Colonic mucosa (tissue), 4 donors: ENCODE data around the gene ST6GALNAC2. TPM values are rescaled to one million over a fixed set of nuclear protein-coding genes. Genes with fewer than 3 reads are reported as not detected.

Experiments
- DNase-seq: peaks from one replicate; pipeline ENCODE4 v3.0.0-alpha.2; 2020
- H3K27ac ChIP-seq: fragments of 200-600 bp; one replicate; pipeline ENCODE4 v1.8.0; 2021
- H3K27me3 ChIP-seq: fragments of 200-600 bp; one replicate; pipeline ENCODE4 v1.8.0; 2021
- H3K36me3 ChIP-seq: fragments of 200-600 bp; one replicate; pipeline ENCODE4 v1.8.0; 2021
- H3K4me1 ChIP-seq: fragments of 200-600 bp; one replicate; pipeline ENCODE4 v1.8.0; 2021; ENCODE audit warnings: mild to moderate bottlenecking
- H3K4me3 ChIP-seq: fragments of 200-600 bp; one replicate; pipeline ENCODE4 v1.8.0; 2021
- H3K9ac ChIP-seq, 2 donors: one replicate each; pipeline ENCODE4 v1.7.0; 2013; ENCODE audit warnings: control low read depth in 2 of 2, low read depth in 2 of 2, low read length in 2 of 2
- H3K9me3 ChIP-seq: fragments of 200-600 bp; one replicate; pipeline ENCODE4 v1.8.0; 2021
- CTCF ChIP-seq: fragments of 200-600 bp; IDR thresholded peaks from one replicate; pipeline ENCODE4 v1.8.0; 2022; ENCODE audit warnings: antibody characterized with exemption, mild to moderate bottlenecking
- intact Hi-C: fragments of 100-400 bp; cut with DNase I; formaldehyde crosslinking; loops from one replicate; pipeline ENCODE4 v1.14.1; 2022
- total RNA-seq, 2 donors: library from RNA; stranded (reverse); fragmentation: NEBNext Ultra II Directional in 1 of 2; extraction: Animal tissue kit (Norgen Biotek cat#: 25700) in 1 of 2; gene quantifications; one replicate each; pipeline ENCODE4 v1.2.1, GENCODE V29; 2021
- donor health status: healthy.
- donor health status: DM: no; HTN: no; CAD: no.
- donor health status: DM: no; HTN: no; CAD: no.

Gene ST6GALNAC2
- total RNA-seq, 2 donors from 2014 or later = 3.8 to 6.3 TPM

DNA sequence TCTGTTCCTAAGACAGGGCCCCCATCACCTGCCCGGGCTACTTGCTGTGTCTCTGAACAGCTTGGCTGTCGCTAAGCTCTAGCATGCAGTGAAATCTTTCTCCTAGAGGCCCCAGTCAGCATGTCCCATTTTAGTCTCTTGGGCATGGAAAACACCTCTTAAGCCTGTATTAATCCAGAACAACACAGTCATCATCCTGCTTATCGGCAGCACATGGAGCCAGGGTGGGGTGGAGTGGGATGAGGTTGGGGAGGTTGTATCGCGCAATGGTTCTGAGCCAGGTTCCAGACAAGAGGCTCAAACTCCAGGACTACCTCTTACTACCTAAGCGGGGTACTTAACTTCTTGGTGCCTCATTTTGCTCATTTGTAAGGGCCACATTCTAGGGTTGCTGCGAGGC is 7.8 kb downstream of the ST6GALNAC2 start:
- DNase-seq = no peak
- Histone ChIP-seq H3K4me1 (no peaks in the 10 kb centered on the region), H3K36me3 (no peaks in the 10 kb centered on the region), H3K9ac (no peak overlapping the region), H3K27me3 (no peaks in the 10 kb centered on the region), H3K9me3 (no peaks in the 10 kb centered on the region), H3K27ac (no peak overlapping the region), H3K4me3 (no peak overlapping the region)
- TF ChIP-seq CTCF = no peak
- intact Hi-C loops = no loop called here

- Histone ChIP-seq H3K9ac (no peak overlapping the region), H3K36me3 (no peaks in the 10 kb centered on the region), H3K4me3 (no peak overlapping the region), H3K9me3 (no peaks in the 10 kb centered on the region), H3K4me1 (no peaks in the 10 kb centered on the region), H3K27me3 (no peaks in the 10 kb centered on the region), H3K27ac (no peak overlapping the region)
- DNase-seq = no peak
- TF ChIP-seq CTCF = no peak
- intact Hi-C loops = no loop called here
Observed at GRCh38 chr17:76576189-76576588, 9.5 kb downstream of the ST6GALNAC2 start.

GRCh38 chr17:76575570-76575969 is 10.1 kb downstream of the ST6GALNAC2 start:
- no peaks in the 10 kb centered on the region for H3K9me3 ChIP-seq
- TF ChIP-seq CTCF = no peak
- DNase-seq = no peak

GRCh38 chr17:76574166-76574565 is 11.5 kb downstream of the ST6GALNAC2 start:
- DNase-seq = no peak

More at GRCh38 chr17:76575570-76575969, 10.1 kb downstream of the ST6GALNAC2 start:
- Histone ChIP-seq H3K9ac (no peak overlapping the region), H3K36me3 (no peaks in the 10 kb centered on the region), H3K27ac (no peak overlapping the region), H3K27me3 (no peaks in the 10 kb centered on the region), H3K4me3 (no peak overlapping the region), H3K4me1 (no peaks in the 10 kb centered on the region)
- intact Hi-C loops = no loop called here

GRCh38 chr17:76573096-76573495 is 12.6 kb downstream of the ST6GALNAC2 start:
- intact Hi-C loops = no loop called here
- Histone ChIP-seq H3K36me3 (no peaks in the 10 kb centered on the region), H3K4me1 (no peaks in the 10 kb centered on the region), H3K27ac (no peak overlapping the region), H3K27me3 (no peaks in the 10 kb centered on the region), H3K9ac (no peak overlapping the region), H3K9me3 (no peaks in the 10 kb centered on the region), H3K4me3 (no peak overlapping the region)
- no peak for DNase-seq
- TF ChIP-seq CTCF = no peak

More at GRCh38 chr17:76574166-76574565, 11.5 kb downstream of the ST6GALNAC2 start:
- no peak for TF ChIP-seq CTCF
- Histone ChIP-seq H3K27ac (no peak overlapping the region), H3K27me3 (no peaks in the 10 kb centered on the region), H3K9me3 (no peaks in the 10 kb centered on the region), H3K4me1 (no peaks in the 10 kb centered on the region), H3K9ac (no peak overlapping the region), H3K36me3 (no peaks in the 10 kb centered on the region), H3K4me3 (no peak overlapping the region)
- intact Hi-C loops = no loop called here
